ENCODE measurements around the gene FRS3.

Gene FRS3

GRCh38 chr6:41784581-41785171, 5.0 kb upstream of the FRS3 start:
- no peak overlapping the region for H3K4me3 ChIP-seq (ENCODE audit: low read depth, low read length)
- TF ChIP-seq CTCF (IDR thresholded peaks at IDR 0.05; ENCODE audit: borderline replicate concordance, insufficient read depth, low read depth, low read length), result no peak

- no peak for TF ChIP-seq CTCF (IDR thresholded peaks at IDR 0.05; ENCODE audit: borderline replicate concordance, insufficient read depth, low read depth, low read length)
- H3K4me3 ChIP-seq (ENCODE audit: low read depth, low read length), result no peak overlapping the region
Measured at GRCh38 chr6:41783106-41783780, 3.5 kb upstream of the FRS3 start.

GRCh38 chr6:41781366-41781730, 1.6 kb upstream of the FRS3 start:
- TF ChIP-seq CTCF (IDR thresholded peaks at IDR 0.05; ENCODE audit: borderline replicate concordance, insufficient read depth, low read depth, low read length), result no peak
- no peak overlapping the region for H3K4me3 ChIP-seq (ENCODE audit: low read depth, low read length)

- TF ChIP-seq CTCF (IDR thresholded peaks at IDR 0.05; ENCODE audit: borderline replicate concordance, insufficient read depth, low read depth, low read length), result no peak
- H3K4me3 ChIP-seq (ENCODE audit: low read depth, low read length), result peak within 1 kb of the TSS; percentile 62
Measured at GRCh38 chr6:41780551-41781365, 1.1 kb upstream of the FRS3 start, which contains the start of gene PRICKLE4. Gene PRICKLE4, plus strand, starts transcription at chr6:41780782. Its CDS starts 2,692 bp downstream, at chr6:41783474.

- H3K4me3 ChIP-seq (ENCODE audit: low read depth, low read length), result peak overlapping the region; percentile 62
- no peak for TF ChIP-seq CTCF (IDR thresholded peaks at IDR 0.05; ENCODE audit: borderline replicate concordance, insufficient read depth, low read depth, low read length)
Measured at GRCh38 chr6:41779336-41779735, 364 bp downstream of the FRS3 start.

GRCh38 chr6:41778895-41779294, 805 bp downstream of the FRS3 start:
- TF ChIP-seq CTCF (IDR thresholded peaks at IDR 0.05; ENCODE audit: borderline replicate concordance, insufficient read depth, low read depth, low read length), result no peak
- no peak overlapping the region for H3K4me3 ChIP-seq (ENCODE audit: low read depth, low read length)
